ENCODE measurements around the gene KIF22. TPM values are rescaled to one million over a fixed set of nuclear protein-coding genes. Genes with fewer than 3 reads are reported as not detected.

KIF22 gene
- total RNA-seq, 2 donors from 2014 or later: 11.4 to 15.2 TPM

- no peak for ATAC-seq (ENCODE audit: insufficient number of reproducible peaks, low FRiP score, low read depth)
- H3K27ac ChIP-seq: peak overlapping the region; percentile 92 to 96
- H3K4me1 ChIP-seq (ENCODE audit: control insufficient read depth in 1 of 2, low read depth in 2 of 2): peaks cover 45 to 70% of the 10 kb centered on the region in 2 donors
- DNase-seq (ENCODE audit: low spot score): no peak
- TF ChIP-seq CTCF (IDR thresholded peaks at IDR 0.05): no peak
- no peaks in the 10 kb centered on the region for H3K9me3 ChIP-seq
- H3K4me3 ChIP-seq: peak overlapping the region; percentile 79
- H3K36me3 ChIP-seq: peaks cover 9% of the 10 kb centered on the region
- no peaks in the 10 kb centered on the region for H3K27me3 ChIP-seq (replicated peaks; ENCODE audit: insufficient read depth)
Measured at GRCh38 chr16:29809850-29810698, 19.5 kb downstream of the KIF22 start.

GRCh38 chr16:29810699-29811169 is 20.2 kb downstream of the KIF22 start:
- H3K36me3 ChIP-seq: peaks cover 9% of the 10 kb centered on the region
- H3K27me3 ChIP-seq (replicated peaks; ENCODE audit: insufficient read depth): no peaks in the 10 kb centered on the region
- peak overlapping the region; percentile 92 to 96 for H3K27ac ChIP-seq
- ATAC-seq (ENCODE audit: insufficient number of reproducible peaks, low FRiP score, low read depth) (no peak), DNase-seq (ENCODE audit: low spot score) (no peak)
- no peaks in the 10 kb centered on the region for H3K9me3 ChIP-seq
- peak overlapping the region; percentile 79 for H3K4me3 ChIP-seq
- H3K4me1 ChIP-seq (ENCODE audit: control insufficient read depth in 1 of 2, low read depth in 2 of 2): peaks cover 47 to 73% of the 10 kb centered on the region in 2 donors
- TF ChIP-seq CTCF (IDR thresholded peaks at IDR 0.05): no peak

GRCh38 chr16:29811170-29811895 is 20.8 kb downstream of the KIF22 start:
- H3K4me3 ChIP-seq: peak overlapping the region; percentile 79
- no peaks in the 10 kb centered on the region for H3K9me3 ChIP-seq
- H3K27me3 ChIP-seq (replicated peaks; ENCODE audit: insufficient read depth): no peaks in the 10 kb centered on the region
- no peak for TF ChIP-seq CTCF (IDR thresholded peaks at IDR 0.05)
- DNase-seq (ENCODE audit: low spot score) (peak; percentile 97), ATAC-seq (ENCODE audit: insufficient number of reproducible peaks, low FRiP score, low read depth) (peak; percentile 25)
- H3K27ac ChIP-seq: peak overlapping the region; percentile 92 to 96
- H3K36me3 ChIP-seq: peaks cover 9% of the 10 kb centered on the region
- peaks cover 47 to 73% of the 10 kb centered on the region in 2 donors for H3K4me1 ChIP-seq (ENCODE audit: control insufficient read depth in 1 of 2, low read depth in 2 of 2)

GRCh38 chr16:29811896-29812665 is 21.5 kb downstream of the KIF22 start, which contains the start of gene PRRT2:
PRRT2 (plus strand) TSS chr16:29812193; CDS start chr16:29813055, 862 bp downstream.
- Histone ChIP-seq H3K27ac (peak within 1 kb of the TSS; percentile 92 to 96), H3K27me3 (replicated peaks; ENCODE audit: insufficient read depth) (no peaks in the 10 kb centered on the region), H3K36me3 (peaks cover 9% of the 10 kb centered on the region), H3K4me1 (ENCODE audit: control insufficient read depth in 1 of 2, low read depth in 2 of 2) (peaks cover 50 to 77% of the 10 kb centered on the region in 2 donors), H3K4me3 (peak within 1 kb of the TSS; percentile 79), H3K9me3 (no peaks in the 10 kb centered on the region)
- DNase-seq (ENCODE audit: low spot score) (peak; percentile 50), ATAC-seq (ENCODE audit: insufficient number of reproducible peaks, low FRiP score, low read depth) (no peak)
- no peak for TF ChIP-seq CTCF (IDR thresholded peaks at IDR 0.05)
